ENCODE data around the gene ADAMTSL1. TPM values are rescaled to one million over a fixed set of nuclear protein-coding genes. Genes with fewer than 3 reads are reported as not detected.

ADAMTSL1 gene
- total RNA-seq, 2 donors from 2014 or later = 3.4 to 3.8 TPM

GRCh38 chr9:18694959-18695668, 221.2 kb downstream of the ADAMTSL1 start:
- Histone ChIP-seq H3K27ac (no peak overlapping the region), H3K4me3 (no peak overlapping the region), H3K27me3 (no peaks in the 10 kb centered on the region), H3K9me3 (peaks cover 0 to 11% of the 10 kb centered on the region in 2 donors), H3K36me3 (no peaks in the 10 kb centered on the region), H3K4me1 (no peaks in the 10 kb centered on the region)
- no peak for DNase-seq (ENCODE audit: low spot score)
- TF ChIP-seq, protein P1, sequence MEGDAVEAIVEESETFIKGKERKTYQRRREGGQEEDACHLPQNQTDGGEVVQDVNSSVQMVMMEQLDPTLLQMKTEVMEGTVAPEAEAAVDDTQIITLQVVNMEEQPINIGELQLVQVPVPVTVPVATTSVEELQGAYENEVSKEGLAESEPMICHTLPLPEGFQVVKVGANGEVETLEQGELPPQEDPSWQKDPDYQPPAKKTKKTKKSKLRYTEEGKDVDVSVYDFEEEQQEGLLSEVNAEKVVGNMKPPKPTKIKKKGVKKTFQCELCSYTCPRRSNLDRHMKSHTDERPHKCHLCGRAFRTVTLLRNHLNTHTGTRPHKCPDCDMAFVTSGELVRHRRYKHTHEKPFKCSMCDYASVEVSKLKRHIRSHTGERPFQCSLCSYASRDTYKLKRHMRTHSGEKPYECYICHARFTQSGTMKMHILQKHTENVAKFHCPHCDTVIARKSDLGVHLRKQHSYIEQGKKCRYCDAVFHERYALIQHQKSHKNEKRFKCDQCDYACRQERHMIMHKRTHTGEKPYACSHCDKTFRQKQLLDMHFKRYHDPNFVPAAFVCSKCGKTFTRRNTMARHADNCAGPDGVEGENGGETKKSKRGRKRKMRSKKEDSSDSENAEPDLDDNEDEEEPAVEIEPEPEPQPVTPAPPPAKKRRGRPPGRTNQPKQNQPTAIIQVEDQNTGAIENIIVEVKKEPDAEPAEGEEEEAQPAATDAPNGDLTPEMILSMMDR (IDR thresholded peaks at IDR 0.05) = no peak

- Histone ChIP-seq H3K4me1 (no peaks in the 10 kb centered on the region), H3K4me3 (no peak overlapping the region), H3K9me3 (peaks cover 0 to 11% of the 10 kb centered on the region in 2 donors), H3K36me3 (no peaks in the 10 kb centered on the region), H3K27ac (no peak overlapping the region), H3K27me3 (no peaks in the 10 kb centered on the region)
- TF ChIP-seq, protein P1 (IDR thresholded peaks at IDR 0.05) = no peak
- no peak for DNase-seq (ENCODE audit: low spot score)
Measured at GRCh38 chr9:18698992-18699391, 225.0 kb downstream of the ADAMTSL1 start.

DNA sequence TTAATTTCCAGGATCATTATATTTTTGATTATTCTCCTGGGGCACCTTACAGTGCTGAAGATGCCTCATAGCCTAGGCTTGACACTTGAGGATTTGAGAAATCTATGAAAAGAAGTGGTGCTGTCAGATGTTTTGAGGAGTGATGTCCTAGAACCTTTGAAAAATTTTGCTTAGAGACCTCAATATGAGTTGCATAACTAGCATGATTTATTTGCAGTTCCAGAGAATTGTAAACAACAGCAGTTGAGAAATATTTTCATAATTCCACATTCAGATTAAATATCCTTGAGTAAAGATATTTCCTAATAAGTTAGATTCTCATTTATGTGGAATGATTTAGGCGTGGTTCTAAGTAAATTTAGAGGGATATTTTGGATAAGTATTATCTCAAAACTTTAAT, 225.8 kb downstream of the ADAMTSL1 start:
- Histone ChIP-seq H3K27me3 (no peaks in the 10 kb centered on the region), H3K27ac (no peak overlapping the region), H3K36me3 (no peaks in the 10 kb centered on the region), H3K9me3 (peaks cover 0 to 9% of the 10 kb centered on the region in 2 donors), H3K4me1 (no peaks in the 10 kb centered on the region), H3K4me3 (no peak overlapping the region)
- DNase-seq (ENCODE audit: low spot score) = no peak
- TF ChIP-seq, protein P1 (IDR thresholded peaks at IDR 0.05) = no peak

DNA sequence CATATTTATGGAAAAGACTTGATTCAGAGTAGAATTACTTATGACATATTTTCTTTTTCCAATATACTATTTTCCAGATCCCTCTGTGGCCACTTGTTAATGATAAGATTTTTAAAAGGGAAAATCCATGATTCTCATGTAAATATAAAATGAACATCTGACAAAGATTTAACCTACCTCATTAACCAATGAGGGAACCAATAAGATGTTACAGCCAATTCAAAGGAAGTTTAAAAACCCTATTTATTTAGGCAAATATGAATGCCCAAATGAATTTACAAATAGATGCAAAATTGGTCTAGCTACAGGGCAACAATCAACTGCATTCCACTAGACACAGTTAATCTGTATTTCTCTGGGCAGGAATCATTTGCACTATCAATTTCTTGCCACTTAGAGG, 226.8 kb downstream of the ADAMTSL1 start:
- Histone ChIP-seq H3K27me3 (no peaks in the 10 kb centered on the region), H3K4me3 (no peak overlapping the region), H3K9me3 (no peaks in the 10 kb centered on the region), H3K4me1 (no peaks in the 10 kb centered on the region), H3K27ac (no peak overlapping the region), H3K36me3 (no peaks in the 10 kb centered on the region)
- no peak for DNase-seq (ENCODE audit: low spot score)
- TF ChIP-seq, protein P1 (IDR thresholded peaks at IDR 0.05) = no peak

- no peaks in the 10 kb centered on the region for H3K9me3 ChIP-seq
- H3K36me3 ChIP-seq = no peaks in the 10 kb centered on the region
- no peak overlapping the region for H3K27ac ChIP-seq
- no peaks in the 10 kb centered on the region for H3K27me3 ChIP-seq
- no peak overlapping the region for H3K4me3 ChIP-seq
- TF ChIP-seq, protein P1 (IDR thresholded peaks at IDR 0.05) = no peak
- DNase-seq (ENCODE audit: low spot score) = no peak
- H3K4me1 ChIP-seq = no peaks in the 10 kb centered on the region
Measured at GRCh38 chr9:18703151-18703900, 229.4 kb downstream of the ADAMTSL1 start.

All from right atrium auricular region (tissue), 2 donors.